IMR-90 (cell line): ENCODE measurements around the gene DMAP1. TPM values are rescaled to one million over a fixed set of nuclear protein-coding genes. Genes with fewer than 3 reads are reported as not detected.

Experiments used
- ATAC-seq: fragments of 200-7000 bp; cut with Tn5 transposase; 2 replicates; pipeline ENCODE4 v1.9.1; 2020; ENCODE audit warnings: low read depth, mild to moderate bottlenecking, moderate library complexity
- BruUV-seq: library from RNA; stranded (reverse); fragments of 400-500 nt; replicated peaks from 2 replicates; lab custom pipeline; 2021; lab: Mats Ljungman, UMichigan
- CTCF ChIA-PET: fragments of 300-600 bp; formaldehyde crosslinking; extraction: SDS; loops from one replicate; lab custom pipeline; 2021; ENCODE audit warnings: antibody characterized with exemption; lab: Yijun Ruan, JAX
- POLR2A ChIA-PET: fragments of 300-600 bp; sonication (Branson Sonifier 250); formaldehyde crosslinking; loops from one replicate; lab custom pipeline; 2022; ENCODE audit warnings: antibody characterized with exemption; ENCODE audit not compliant: unreplicated experiment; lab: Charles Lee
- DNase-seq: peaks from one replicate; pipeline ENCODE4 v3.0.0; 2013
- H2AFZ ChIP-seq: replicated peaks from 2 replicates; pipeline ENCODE3; 2013; ENCODE audit warnings: low read length, mild to moderate bottlenecking; ENCODE audit not compliant: poor library complexity
- H2AK5ac ChIP-seq: 2 replicates; pipeline ENCODE4 v1.6.1; 2013; ENCODE audit warnings: low read depth, low read length, inconsistent platforms
- H2AK9ac ChIP-seq: replicated peaks from 2 replicates; pipeline ENCODE3; 2013; ENCODE audit warnings: mild to moderate bottlenecking, low read depth, low read length, moderate library complexity; ENCODE audit not compliant: poor library complexity
- H2BK120ac ChIP-seq: 2 replicates; pipeline ENCODE4 v1.6.1; 2013; ENCODE audit warnings: low read depth, low read length, inconsistent platforms
- H2BK15ac ChIP-seq: 3 replicates; pipeline ENCODE4 v1.6.1; 2013; ENCODE audit warnings: low read depth, low read length, inconsistent platforms
- H2BK20ac ChIP-seq: 2 replicates; pipeline ENCODE4 v1.6.1; 2013; ENCODE audit warnings: low read depth, mild to moderate bottlenecking, inconsistent platforms, low read length, moderate library complexity
- H2BK5ac ChIP-seq: 2 replicates; pipeline ENCODE4 v1.6.1; 2013; ENCODE audit warnings: mild to moderate bottlenecking, low read depth, low read length, inconsistent platforms; ENCODE audit not compliant: poor library complexity, severe bottlenecking
- H3K14ac ChIP-seq: replicated peaks from 2 replicates; pipeline ENCODE4 v1.6.1; 2013; ENCODE audit warnings: low read depth, low read length, inconsistent platforms
- H3K18ac ChIP-seq: 2 replicates; pipeline ENCODE4 v1.6.1; 2013; ENCODE audit warnings: low read depth, low read length, control low read depth
- H3K23ac ChIP-seq: 2 replicates; pipeline ENCODE4 v1.6.1; 2013; ENCODE audit warnings: low read depth, low read length, inconsistent platforms
- H3K27ac ChIP-seq: 2 replicates; pipeline ENCODE4 v1.5.1; 2013; ENCODE audit warnings: mild to moderate bottlenecking, control low read depth, low read length; ENCODE audit not compliant: insufficient read depth
- H3K27me3 ChIP-seq: 2 replicates; pipeline ENCODE4 v1.6.1; 2013; ENCODE audit warnings: low read length; ENCODE audit not compliant: control insufficient read depth, insufficient read depth
- H3K36me3 ChIP-seq: 2 replicates; pipeline ENCODE4 v1.6.1; 2013; ENCODE audit warnings: low read length, mixed read lengths; ENCODE audit not compliant: control insufficient read depth, insufficient read depth
- H3K4ac ChIP-seq: 2 replicates; pipeline ENCODE4 v1.6.1; 2013; ENCODE audit warnings: low read depth, low read length, inconsistent platforms
- H3K4me1 ChIP-seq: 2 replicates; pipeline ENCODE4 v1.6.1; 2013; ENCODE audit warnings: low read length, mixed read lengths; ENCODE audit not compliant: control insufficient read depth, insufficient read depth
- H3K4me2 ChIP-seq: 2 replicates; pipeline ENCODE4 v1.6.1; 2013; ENCODE audit warnings: low read depth, mild to moderate bottlenecking, control low read depth, low read length, moderate library complexity
- H3K4me3 ChIP-seq: 2 replicates; pipeline ENCODE4 v1.5.1; 2013; ENCODE audit warnings: low read depth, mild to moderate bottlenecking, control low read depth, low read length, moderate library complexity; ENCODE audit not compliant: insufficient read depth
- H3K56ac ChIP-seq: 2 replicates; pipeline ENCODE4 v1.6.1; 2013; ENCODE audit warnings: low read length, inconsistent platforms; ENCODE audit not compliant: insufficient read depth; ENCODE audit errors: extremely low read depth
- H3K79me1 ChIP-seq, 2 experiments: 2 replicates each; pipeline ENCODE4 v1.6.1; 2013; ENCODE audit warnings: low read length in 2 of 2, inconsistent platforms in 1 of 2, low read depth in 1 of 2
- H3K9ac ChIP-seq: 2 replicates; pipeline ENCODE4 v1.6.1; 2013; ENCODE audit warnings: low read depth, low read length, control low read depth
- H3K9me1 ChIP-seq: 2 replicates; pipeline ENCODE4 v1.6.1; 2013; ENCODE audit warnings: low read length, inconsistent platforms; ENCODE audit not compliant: insufficient read depth
- H3K9me3 ChIP-seq: 2 replicates; pipeline ENCODE4 v1.6.1; 2013; ENCODE audit warnings: low read length; ENCODE audit not compliant: control insufficient read depth, insufficient read depth
- H4K20me1 ChIP-seq: 2 replicates; pipeline ENCODE4 v1.6.1; 2013; ENCODE audit warnings: low read length, inconsistent platforms; ENCODE audit not compliant: insufficient read depth
- H4K5ac ChIP-seq: 2 replicates; pipeline ENCODE4 v1.6.1; 2013; ENCODE audit warnings: mild to moderate bottlenecking, low read depth, low read length, control low read depth
- H4K8ac ChIP-seq, 2 experiments: 2 replicates each; pipeline ENCODE4 v1.6.1; 2013; ENCODE audit warnings: low read depth in 2 of 2, low read length in 2 of 2, control low read depth in 1 of 2, inconsistent platforms in 1 of 2
- H4K91ac ChIP-seq: 2 replicates; pipeline ENCODE4 v1.6.1; 2013; ENCODE audit warnings: low read depth, low read length, inconsistent platforms; ENCODE audit not compliant: insufficient read depth
- BHLHE40 ChIP-seq: fragments of 150-350 bp; IDR thresholded peaks from 2 replicates; pipeline ENCODE4 v1.6.1; 2016; ENCODE audit warnings: mild to moderate bottlenecking, low read depth, low read length
- CEBPB ChIP-seq: IDR thresholded peaks from 2 replicates; pipeline ENCODE4 v1.6.1; 2012; ENCODE audit warnings: low read depth, low read length, improper control_type of control experiment
- CHD1 ChIP-seq: IDR thresholded peaks from 2 replicates; pipeline ENCODE4 v1.6.1; 2012; ENCODE audit warnings: low read depth, low read length, improper control_type of control experiment
- CTCF ChIP-seq: conservative IDR thresholded peaks from 2 replicates; pipeline ENCODE4 v1.5.1; 2012; ENCODE audit warnings: mild to moderate bottlenecking, low read depth, low read length, improper control_type of control experiment
- ELK1 ChIP-seq: fragments of 150-350 bp; IDR thresholded peaks from 2 replicates; pipeline ENCODE4 v1.6.1; 2016; ENCODE audit warnings: low read depth, mild to moderate bottlenecking, low read length, moderate library complexity, borderline replicate concordance
- FOS ChIP-seq: fragments of 150-350 bp; IDR thresholded peaks from 2 replicates; pipeline ENCODE4 v1.6.1; 2016; ENCODE audit warnings: low read depth, low read length
- MAFK ChIP-seq: IDR thresholded peaks from 2 replicates; pipeline ENCODE4 v1.6.1; 2012; ENCODE audit warnings: low read depth, low read length, improper control_type of control experiment
- MAZ ChIP-seq: IDR thresholded peaks from 2 replicates; pipeline ENCODE4 v1.6.1; 2012; ENCODE audit warnings: low read depth, mild to moderate bottlenecking, low read length, improper control_type of control experiment, moderate library complexity, borderline replicate concordance
- NFE2L2 ChIP-seq: fragments of 150-350 bp; IDR thresholded peaks from 2 replicates; pipeline ENCODE4 v1.6.1; 2016; ENCODE audit warnings: low read depth, mild to moderate bottlenecking, low read length
- POLR2A ChIP-seq: IDR thresholded peaks from 2 replicates; pipeline ENCODE4 v1.6.1; 2012; ENCODE audit warnings: mild to moderate bottlenecking, low read depth, low read length
- RAD21 ChIP-seq: IDR thresholded peaks from 2 replicates; pipeline ENCODE4 v1.6.1; 2012; ENCODE audit warnings: low read length, improper control_type of control experiment
- SMC3 ChIP-seq: fragments of 150-350 bp; IDR thresholded peaks from 2 replicates; pipeline ENCODE4 v1.6.1; 2016; ENCODE audit warnings: low read depth, mild to moderate bottlenecking, antibody characterized with exemption, low read length, moderate library complexity
- USF2 ChIP-seq: fragments of 150-350 bp; IDR thresholded peaks from 2 replicates; pipeline ENCODE4 v1.6.1; 2017; ENCODE audit warnings: mild to moderate bottlenecking, antibody characterized with exemption, low read length, low read depth
- WGBS, 2 experiments: methylation state at CpG; one replicate each; pipeline versions ENCODE4 v1.1.5 to v1.1.7; 2013; ENCODE audit warnings: missing lambda C conversion rate in 2 of 2; ENCODE audit not compliant: insufficient read length in 1 of 2; ENCODE audit errors: extremely low coverage in 2 of 2; 5-methylcytosine and 5-hydroxymethylcytosine counted together
- dilution Hi-C: fragments of 300-500 bp; cut with HindIII; formaldehyde crosslinking; loops from one replicate; pipeline ENCODE4 v1.14.3; 2018; ENCODE audit warnings: low sequenced_read_pairs; ENCODE audit not compliant: unreplicated experiment
- in situ Hi-C: fragments of 300-500 bp; cut with MboI; formaldehyde crosslinking; loops from 3 replicates; pipeline ENCODE4 v1.14.3; 2019; ENCODE audit warnings: low sequenced_read_pairs, inconsistent platforms, mixed read lengths
- intact Hi-C: fragments of 100-400 bp; cut with micrococcal nuclease; formaldehyde crosslinking; loops from 2 replicates; pipeline ENCODE4 v1.10.0; 2022
- polyA plus RNA-seq, 3 experiments: library from polyadenylated mRNA; depleted of rRNA; stranded (reverse); fragments of >200 nt; gene quantifications; 2 replicates each; pipeline ENCODE4 v1.2.3, GENCODE V29; 2012; ENCODE audit warnings: low replicate concordance in 1 of 3
- total RNA-seq: library from RNA; depleted of rRNA; stranded (reverse); fragments of >200 nt; gene quantifications from 2 replicates; pipeline ENCODE4 v1.2.3, GENCODE V29; 2012

Gene DMAP1
- total and polyA plus RNA-seq, 2 of the 4 experiments (the other 2 are of a cell fraction): 22.2 to 34.3 TPM

DNA sequence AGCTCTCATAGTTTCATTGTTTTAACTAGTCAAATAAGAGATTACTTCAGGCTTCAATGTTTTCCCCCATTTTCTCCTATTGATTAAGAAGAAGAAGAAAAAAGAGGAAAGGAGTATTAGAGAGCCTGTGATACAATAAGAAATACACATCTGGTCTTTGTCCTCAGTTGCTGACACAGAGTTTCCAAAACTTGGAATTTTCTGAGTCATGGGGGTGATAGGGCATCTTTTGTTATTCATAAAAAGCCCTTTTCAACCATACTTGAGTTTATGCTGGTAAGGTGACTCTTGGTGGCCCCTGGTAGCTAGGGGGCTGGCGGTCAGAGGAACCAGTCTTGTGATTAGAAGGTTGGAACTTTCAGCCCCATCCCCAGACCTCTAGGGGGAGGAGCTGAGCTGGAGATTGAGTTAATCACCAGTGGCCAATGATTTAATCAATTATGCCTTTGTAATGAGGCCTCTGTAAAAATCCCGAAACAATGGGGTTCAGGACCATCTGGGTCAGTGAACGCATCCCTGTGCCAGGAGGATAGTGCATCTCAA is 42.9 kb upstream of the DMAP1 start:
- Histone ChIP-seq H3K4me1 (no peaks in the 10 kb centered on the region), H2AK9ac (no peak overlapping the region), H3K4me2 (no peak overlapping the region), H2BK15ac (no peak overlapping the region), H3K4ac (no peak overlapping the region), H2BK5ac (no peak overlapping the region), H2BK120ac (no peak overlapping the region), H3K18ac (no peak overlapping the region), H2AK5ac (no peak overlapping the region), H3K27ac (no peak overlapping the region), H3K79me1 (no peaks in the 10 kb centered on the region), H3K4me3 (no peak overlapping the region), H4K8ac (no peak overlapping the region), H3K56ac (no peak overlapping the region), H3K27me3 (peaks cover 4% of the 10 kb centered on the region; the same call in 1 of the 2 replicates), H3K9ac (no peak overlapping the region), H4K20me1 (no peaks in the 10 kb centered on the region), H3K14ac (no peak overlapping the region), H4K5ac (no peak overlapping the region), H2BK20ac (no peak overlapping the region), H3K23ac (no peak overlapping the region), H3K9me1 (no peaks in the 10 kb centered on the region), H3K9me3 (no peaks in the 10 kb centered on the region; the same call in 1 of the 2 replicates), H4K91ac (no peak overlapping the region), H2AFZ (no peak overlapping the region), H3K36me3 (no peaks in the 10 kb centered on the region)
- POLR2A ChIA-PET: interaction anchor here (0.6 kb wide), 1 partner anchor 18 kb away, joined by 4 read pairs; no protein-coding TSS in a partner anchor
- intact Hi-C loops: no loop called here
- TF ChIP-seq MAZ (no peak), CTCF (no peak), FOS (no peak), USF2 (no peak), SMC3 (no peak), MAFK (no peak), BHLHE40 (no peak), ELK1 (no peak), CEBPB (no peak), NFE2L2 (no peak), POLR2A (no peak), CHD1 (no peak), RAD21 (no peak)
- DNase-seq: peak; percentile 29
- ATAC-seq: no peak
- no TSS peak for BruUV-seq
- 93% methylated on average over 2 of the region's 3 CpGs; no CpG with 5 or more reads in 1 of the 2 experiments for WGBS, 2 experiments
- CTCF ChIA-PET: no interaction called here
- in situ Hi-C loops: no loop called here
- dilution Hi-C loops: no loop called here
